Measurements from ENCODE around the gene PSMD11. TPM values are rescaled to one million over a fixed set of nuclear protein-coding genes. Genes with fewer than 3 reads are reported as not detected.

Gene PSMD11
- total RNA-seq, 1 donor from 2014 or later, result 94.9 TPM

- H3K36me3 Mint-ChIP-seq, result peaks cover 5% of the 10 kb centered on the region
- DNase-seq (ENCODE audit: low spot score in 2 of 2, unreplicated experiment in 2 of 2), result peak in 1 of 2 experiments; percentile 56
- no peak overlapping the region for H3K27ac Mint-ChIP-seq
- peaks cover 23% of the 10 kb centered on the region for H3K4me1 Mint-ChIP-seq
- no peak for TF ChIP-seq CTCF (IDR thresholded peaks at IDR 0.05; ENCODE audit: unreplicated experiment)
- no peaks in the 10 kb centered on the region for H3K9me3 Mint-ChIP-seq
- no peaks in the 10 kb centered on the region for H3K27me3 Mint-ChIP-seq (ENCODE audit: low read depth)
- H3K4me3 Mint-ChIP-seq, result peak overlapping the region; percentile 80
Observed at GRCh38 chr17:32487473-32488176, 43.3 kb downstream of the PSMD11 start.

- no peak for TF ChIP-seq CTCF (IDR thresholded peaks at IDR 0.05; ENCODE audit: unreplicated experiment)
- Mint-ChIP-seq H3K27me3 (ENCODE audit: low read depth) (no peaks in the 10 kb centered on the region), H3K9me3 (no peaks in the 10 kb centered on the region), H3K4me3 (peak overlapping the region; percentile 80), H3K36me3 (peaks cover 5% of the 10 kb centered on the region), H3K27ac (no peak overlapping the region), H3K4me1 (peaks cover 23% of the 10 kb centered on the region)
- DNase-seq (ENCODE audit: low spot score in 2 of 2, unreplicated experiment in 2 of 2), result no peak
Observed at GRCh38 chr17:32488177-32488542, 43.9 kb downstream of the PSMD11 start.

GRCh38 chr17:32488604-32489180 is 44.4 kb downstream of the PSMD11 start:
- Mint-ChIP-seq H3K27ac (no peak overlapping the region), H3K27me3 (ENCODE audit: low read depth) (no peaks in the 10 kb centered on the region), H3K4me3 (peak overlapping the region; percentile 80), H3K36me3 (peaks cover 5% of the 10 kb centered on the region), H3K9me3 (no peaks in the 10 kb centered on the region), H3K4me1 (peaks cover 20% of the 10 kb centered on the region)
- no peak for DNase-seq (ENCODE audit: low spot score in 2 of 2, unreplicated experiment in 2 of 2)
- no peak for TF ChIP-seq CTCF (IDR thresholded peaks at IDR 0.05; ENCODE audit: unreplicated experiment)

GRCh38 chr17:32489320-32490100 is 45.2 kb downstream of the PSMD11 start:
- Mint-ChIP-seq H3K9me3 (no peaks in the 10 kb centered on the region), H3K4me1 (peaks cover 14% of the 10 kb centered on the region), H3K27me3 (ENCODE audit: low read depth) (no peaks in the 10 kb centered on the region), H3K27ac (no peak overlapping the region), H3K36me3 (peaks cover 5% of the 10 kb centered on the region), H3K4me3 (peak overlapping the region; percentile 39)
- TF ChIP-seq CTCF (IDR thresholded peaks at IDR 0.05; ENCODE audit: unreplicated experiment), result no peak
- DNase-seq (ENCODE audit: low spot score in 2 of 2, unreplicated experiment in 2 of 2), result no peak

GRCh38 chr17:32490101-32490482 is 45.8 kb downstream of the PSMD11 start:
- H3K4me1 Mint-ChIP-seq, result peaks cover 14% of the 10 kb centered on the region
- TF ChIP-seq CTCF (IDR thresholded peaks at IDR 0.05; ENCODE audit: unreplicated experiment), result no peak
- H3K27ac Mint-ChIP-seq, result no peak overlapping the region
- DNase-seq (ENCODE audit: low spot score in 2 of 2, unreplicated experiment in 2 of 2), result no peak
- H3K27me3 Mint-ChIP-seq (ENCODE audit: low read depth), result no peaks in the 10 kb centered on the region
- no peak overlapping the region for H3K4me3 Mint-ChIP-seq
- peaks cover 5% of the 10 kb centered on the region for H3K36me3 Mint-ChIP-seq
- H3K9me3 Mint-ChIP-seq, result no peaks in the 10 kb centered on the region

All from mesothelial cell of epicardium (in vitro differentiated cells).